Bronchial epithelial cell (primary cell): ENCODE results near the gene ANKRD55. TPM values are rescaled to one million over a fixed set of nuclear protein-coding genes. Genes with fewer than 3 reads are reported as not detected.
"Not testable (repeated sequence)": the region's sequence is repeated elsewhere in the genome, so short reads cannot be mapped to it uniquely, and the experiment has no call there.

Experiments
- DNase-seq: peaks from one replicate; pipeline ENCODE4 v3.0.0-alpha.2; 2010; ENCODE audit warnings: low read depth
- FAIRE-seq: peaks from 2 replicates; lab custom pipeline; 2011; peaks lifted over from hg19 to GRCh38; lab: Jason Lieb, UNC
- H3K27me3 ChIP-seq: 2 replicates; pipeline ENCODE4 v1.5.1; 2011; ENCODE audit warnings: low read length; ENCODE audit not compliant: control insufficient read depth, insufficient read depth
- H3K36me3 ChIP-seq: 2 replicates; pipeline ENCODE4 v1.5.1; 2011; ENCODE audit warnings: low read length; ENCODE audit not compliant: control insufficient read depth, insufficient read depth
- H3K4me3 ChIP-seq: 2 replicates; pipeline ENCODE4 v1.5.1; 2011; ENCODE audit warnings: mild to moderate bottlenecking, low read depth, low read length, control low read depth
- CTCF ChIP-seq: IDR thresholded peaks from 2 replicates; pipeline ENCODE4 v1.5.1; 2011; ENCODE audit warnings: mild to moderate bottlenecking, moderate library complexity, low read length, control low read depth, inconsistent platforms; ENCODE audit not compliant: insufficient read depth, severe bottlenecking
- total RNA-seq: library from RNA; depleted of rRNA; stranded (reverse); fragments of >200 nt; gene quantifications from 2 replicates; pipeline ENCODE4 v1.2.1, GENCODE V29; 2014

The ANKRD55 gene
- total RNA-seq, 1 donor from 2014 or later = not detected

GRCh38 chr5:56269216-56269927 is 36.2 kb upstream of the ANKRD55 start:
- Histone ChIP-seq H3K27me3 (no peaks in the 10 kb centered on the region), H3K36me3 (no peaks in the 10 kb centered on the region), H3K4me3 (no peak overlapping the region)
- FAIRE-seq = no peak
- TF ChIP-seq CTCF = peak; percentile 49
- DNase-seq = peak; percentile 25

- H3K4me3 ChIP-seq, FAIRE-seq, DNase-seq, H3K36me3 ChIP-seq, H3K27me3 ChIP-seq: not testable (repeated sequence)
These were observed 35.6 kb upstream of the ANKRD55 start for GRCh38 chr5:56268707-56269106.

- TF ChIP-seq CTCF = no peak
- DNase-seq (no peak), FAIRE-seq (no peak)
- no peaks in the 10 kb centered on the region for H3K27me3 ChIP-seq
- no peak overlapping the region for H3K4me3 ChIP-seq
- no peaks in the 10 kb centered on the region for H3K36me3 ChIP-seq
These were observed 34.7 kb upstream of the ANKRD55 start for GRCh38 chr5:56267856-56268255.

GRCh38 chr5:56264417-56265025 is 31.4 kb upstream of the ANKRD55 start:
- no peaks in the 10 kb centered on the region for H3K36me3 ChIP-seq
- DNase-seq = peak; percentile 59
- no peak for FAIRE-seq
- no peaks in the 10 kb centered on the region for H3K27me3 ChIP-seq
- TF ChIP-seq CTCF = peak; percentile 78
- no peak overlapping the region for H3K4me3 ChIP-seq

GRCh38 chr5:56262279-56262678 is 29.1 kb upstream of the ANKRD55 start:
- Histone ChIP-seq H3K4me3 (no peak overlapping the region), H3K27me3 (no peaks in the 10 kb centered on the region), H3K36me3 (no peaks in the 10 kb centered on the region)
- TF ChIP-seq CTCF = no peak
- no peak for FAIRE-seq
- DNase-seq = no peak

- TF ChIP-seq CTCF = no peak
- DNase-seq (peak; percentile 73), FAIRE-seq (no peak)
- Histone ChIP-seq H3K27me3 (no peaks in the 10 kb centered on the region), H3K4me3 (no peak overlapping the region), H3K36me3 (no peaks in the 10 kb centered on the region)
These were observed 25.9 kb upstream of the ANKRD55 start for GRCh38 chr5:56259002-56259511.

GRCh38 chr5:56257763-56258529 is 24.8 kb upstream of the ANKRD55 start:
- not testable (repeated sequence) for FAIRE-seq, DNase-seq, H3K36me3 ChIP-seq, H3K4me3 ChIP-seq, H3K27me3 ChIP-seq
